HepG2 (cell line): Measurements from ENCODE around the gene SLC19A3. TPM values are rescaled to one million over a fixed set of nuclear protein-coding genes. Genes with fewer than 3 reads are reported as not detected.

Experiments used
- ATAC-seq: fragments of 200-7000 bp; cut with Tn5 transposase; 3 replicates; pipeline ENCODE4 v1.9.1; 2020; ENCODE audit warnings: mild to moderate bottlenecking, moderate library complexity
- BruUV-seq: library from RNA; stranded (reverse); fragments of 400-500 nt; replicated peaks from 2 replicates; lab custom pipeline; 2021; lab: Mats Ljungman, UMichigan
- CTCF ChIA-PET: fragments of 300-600 bp; formaldehyde crosslinking; extraction: SDS; loops from one replicate; lab custom pipeline; 2021; ENCODE audit warnings: low total read pairs, inconsistent platforms, low intra/inter-chr PET ratio; lab: Yijun Ruan, JAX
- POLR2A ChIA-PET: fragments of 350-600 bp; sonication (Branson Sonifier 250); formaldehyde crosslinking; loops from one replicate; lab custom pipeline; 2020; ENCODE audit warnings: antibody characterized with exemption, inconsistent platforms; lab: Yijun Ruan, JAX
- DNase-seq: peaks from one replicate; pipeline ENCODE4 v3.0.0-alpha.2; 2015; ENCODE audit warnings: low spot score
- FAIRE-seq: peaks from 3 replicates; lab custom pipeline; 2011; peaks lifted over from hg19 to GRCh38; lab: Jason Lieb, UNC
- H2AFZ ChIP-seq: one replicate; pipeline ENCODE4 v1.6.1; 2011; ENCODE audit warnings: low read length, inconsistent platforms
- H3K27ac ChIP-seq: fragments of 300-600 bp; 3 replicates; pipeline ENCODE4 v1.8.0; 2011; ENCODE audit warnings: mixed run types, mild to moderate bottlenecking, mixed read lengths, low read length, inconsistent platforms; ENCODE audit not compliant: insufficient read depth; ENCODE audit errors: extremely low read length
- H3K27me3 ChIP-seq, 2 experiments: fragments of 200-600 bp in 1 of 2; 2 replicates in 1 of 2; 3 replicates in 1 of 2; pipeline versions ENCODE4 v1.6.0 to v1.8.0; 2011; ENCODE audit warnings: low read length in 2 of 2, mild to moderate bottlenecking in 2 of 2, moderate library complexity in 2 of 2, inconsistent platforms in 1 of 2; ENCODE audit not compliant: insufficient read depth in 2 of 2, control insufficient read depth in 1 of 2
- H3K36me3 ChIP-seq, 2 experiments: fragments of 200-600 bp in 1 of 2; replicated peaks in 1 of 2; 2 replicates in 1 of 2; 3 replicates in 1 of 2; pipeline versions ENCODE4 v1.5.1 to v1.8.0; 2011; ENCODE audit warnings: low read length in 2 of 2, inconsistent platforms in 1 of 2; ENCODE audit not compliant: insufficient read depth in 2 of 2, control insufficient read depth in 1 of 2
- H3K4me1 ChIP-seq: 2 replicates; pipeline ENCODE4 v1.5.1; 2012; ENCODE audit warnings: low read length, inconsistent platforms; ENCODE audit not compliant: insufficient read depth
- H3K4me2 ChIP-seq: 2 replicates; pipeline ENCODE4 v1.6.0; 2011; ENCODE audit warnings: low read depth, low read length, inconsistent platforms
- H3K4me3 ChIP-seq, 3 experiments: fragments of 200-600 bp in 1 of 3; sonication (generic), shearing (Covaris generic) in 1 of 3; replicated peaks in 1 of 3; 2 replicates each; pipeline ENCODE4 v1.5.1; 2011 to 2016; ENCODE audit warnings: low read length in 3 of 3, inconsistent platforms in 2 of 3, low read depth in 2 of 3, mild to moderate bottlenecking in 2 of 3, control low read depth in 1 of 3, mixed read lengths in 1 of 3; ENCODE audit not compliant: insufficient read depth in 1 of 3
- H3K79me2 ChIP-seq: one replicate; pipeline ENCODE4 v1.6.1; 2011; ENCODE audit warnings: low read length, inconsistent platforms; ENCODE audit not compliant: insufficient read depth
- H3K9ac ChIP-seq: 2 replicates; pipeline ENCODE4 v1.6.0; 2011; ENCODE audit warnings: mild to moderate bottlenecking, low read depth, low read length, inconsistent platforms; ENCODE audit not compliant: insufficient read depth
- H3K9me3 ChIP-seq: 2 replicates; pipeline ENCODE4 v1.5.1; 2012; ENCODE audit warnings: mild to moderate bottlenecking, low read length
- H4K20me1 ChIP-seq: 2 replicates; pipeline ENCODE4 v1.6.0; 2011; ENCODE audit warnings: inconsistent platforms, mild to moderate bottlenecking, low read length, moderate library complexity; ENCODE audit not compliant: insufficient read depth
- CHD2 ChIP-seq: IDR thresholded peaks from 2 replicates; pipeline ENCODE4 v1.6.1; 2011; ENCODE audit warnings: low read depth, low read length, improper control_type of control experiment
- KLF15 ChIP-seq: sonication (generic); formaldehyde crosslinking; IDR thresholded peaks from 2 replicates; pipeline ENCODE4 v1.8.1; 2023; ENCODE audit warnings: borderline replicate concordance, mild to moderate bottlenecking, inconsistent platforms, missing genetic modification reagents, mixed read lengths
- MEIS1 ChIP-seq: sonication (generic); formaldehyde crosslinking; IDR thresholded peaks from 2 replicates; pipeline ENCODE4 v1.9.0; 2021; ENCODE audit warnings: mild to moderate bottlenecking, missing genetic modification reagents, moderate library complexity, borderline replicate concordance
- SAFB2 ChIP-seq: sonication (generic); formaldehyde crosslinking; IDR thresholded peaks from 2 replicates; pipeline ENCODE4 v1.5.1; 2020; ENCODE audit warnings: missing genetic modification reagents, low read depth, mild to moderate bottlenecking, borderline replicate concordance
- ZNF256 ChIP-seq: sonication (generic); formaldehyde crosslinking; conservative IDR thresholded peaks from 2 replicates; pipeline ENCODE4 v1.4.0; 2020; ENCODE audit warnings: missing genetic modification reagents
- WGBS: methylation state at CpG from one replicate; pipeline ENCODE4 v1.1.6; 2017; ENCODE audit warnings: low lambda C conversion rate; 5-methylcytosine and 5-hydroxymethylcytosine counted together
- in situ Hi-C: cut with HindIII; loops from 2 replicates; pipeline ENCODE4 v1.10.0; 2017; ENCODE audit warnings: low pct_unique_long_range_greater_than_20kb; ENCODE audit not compliant: extremely low pct_ligation_motif_present
- intact Hi-C: fragments of 100-400 bp; cut with micrococcal nuclease; formaldehyde crosslinking; loops from one replicate; pipeline ENCODE4 v1.10.0; 2022; ENCODE audit not compliant: unreplicated experiment
- polyA plus RNA-seq, 8 experiments: library from polyadenylated mRNA; depleted of rRNA in 3 of 8; stranded (reverse) in 7 of 8; unstranded in 1 of 8; fragments of >200 nt; fragmentation: Illumina TruSeq in 4 of 8; extraction: Trizol in 4 of 8; gene quantifications; 2 replicates each; pipeline versions ENCODE4 v1.2.1 to v1.2.3, GENCODE V29; 2011 to 2016; ENCODE audit warnings: low read depth in 4 of 8, missing spikeins in 1 of 8, mixed read lengths in 1 of 8; ENCODE audit not compliant: insufficient read depth in 1 of 8
- total RNA-seq, 5 experiments: library from RNA; depleted of rRNA; stranded (reverse); fragments of >200 nt; fragmentation: Illumina TruSeq; extraction: Trizol; gene quantifications; 2 replicates each; pipeline ENCODE4 v1.2.3, GENCODE V29; 2016; ENCODE audit warnings: low read depth in 1 of 5
- TF ChIP-seq, protein P1 (sequence below): sonication (generic); formaldehyde crosslinking; conservative IDR thresholded peaks from 2 replicates; pipeline ENCODE4 v1.8.0; 2022; ENCODE audit warnings: low read depth, missing genetic modification reagents
- TF ChIP-seq, protein P2 (sequence below): sonication (generic); formaldehyde crosslinking; IDR thresholded peaks from 2 replicates; pipeline ENCODE4 v1.4.0; 2020; ENCODE audit warnings: missing genetic modification reagents, borderline replicate concordance

SLC19A3 gene
- total and polyA plus RNA-seq, 2 of the 13 experiments (the other 11 are each of a cell fraction or from before 2014, with no cell fraction given), result 2.3 to 5.2 TPM

DNA sequence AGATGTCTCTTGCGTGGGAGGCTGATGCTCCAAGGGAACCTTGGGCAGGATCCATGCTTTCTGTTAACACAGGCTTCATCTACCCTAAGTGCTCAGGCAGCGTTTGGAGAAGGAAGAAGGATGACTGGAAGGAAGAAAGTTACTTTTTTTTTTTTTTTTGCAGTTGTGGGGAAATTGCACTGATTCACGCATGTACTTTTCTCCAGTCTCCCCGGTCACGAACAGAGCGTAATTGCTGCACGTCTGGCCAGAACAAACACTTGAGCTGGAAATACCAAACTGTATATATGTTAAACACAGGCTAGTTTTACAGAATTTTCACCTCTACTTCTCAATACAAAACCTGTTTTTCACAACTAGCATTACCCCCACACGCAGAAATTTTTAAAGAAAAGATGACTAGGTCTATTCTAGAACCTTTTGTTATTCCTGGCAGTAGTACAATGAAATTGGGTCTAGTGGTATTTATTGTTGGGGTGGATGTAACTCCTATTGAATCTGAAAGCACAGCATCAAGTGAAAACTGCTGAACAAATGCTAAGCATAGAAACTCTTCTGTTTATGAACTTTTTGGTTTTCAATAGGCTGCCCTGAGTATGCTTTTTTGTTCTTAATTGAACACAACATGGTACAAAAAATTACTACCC is 60.5 kb downstream of the SLC19A3 start:
- H2AFZ ChIP-seq, result no peak overlapping the region
- H3K36me3 ChIP-seq, result no peaks in the 10 kb centered on the region
- no peaks in the 10 kb centered on the region for H3K27me3 ChIP-seq
- in situ Hi-C loops (loop anchor here (10.0 kb wide), 2 partner anchors 227 to 253 kb away; no protein-coding TSS in a partner anchor), intact Hi-C loops (loop anchor here (10.0 kb wide), 1 partner anchor 533 kb away; no protein-coding TSS in a partner anchor)
- DNase-seq (no peak), FAIRE-seq (no peak), ATAC-seq (no peak)
- no peaks in the 10 kb centered on the region for H4K20me1 ChIP-seq
- H3K9ac ChIP-seq, result no peak overlapping the region
- 76% methylated on average over 8 of the region's 8 CpGs for WGBS
- no peaks in the 10 kb centered on the region for H3K9me3 ChIP-seq
- no peak overlapping the region for H3K4me3 ChIP-seq
- H3K27ac ChIP-seq, result no peak overlapping the region
- ChIA-PET CTCF (interaction anchor here (1.8 to 2.6 kb wide), 2 partner anchors 109 to 226 kb away, joined by 12 to 29 read pairs; no protein-coding TSS in a partner anchor), POLR2A (interaction anchor here (0.7 kb wide), 1 partner anchor 109 kb away, joined by 3 read pairs; no protein-coding TSS in a partner anchor)
- no peaks in the 10 kb centered on the region for H3K79me2 ChIP-seq
- peaks cover 60% of the 10 kb centered on the region for H3K4me1 ChIP-seq
- TF ChIP-seq SAFB2 (no peak), ZNF256 (CRISPR knock-in tag) (no peak), MEIS1 (CRISPR knock-in tag) (no peak), KLF15 (CRISPR knock-in tag) (no peak), CHD2 (no peak)
- TF ChIP-seq, protein P1, sequence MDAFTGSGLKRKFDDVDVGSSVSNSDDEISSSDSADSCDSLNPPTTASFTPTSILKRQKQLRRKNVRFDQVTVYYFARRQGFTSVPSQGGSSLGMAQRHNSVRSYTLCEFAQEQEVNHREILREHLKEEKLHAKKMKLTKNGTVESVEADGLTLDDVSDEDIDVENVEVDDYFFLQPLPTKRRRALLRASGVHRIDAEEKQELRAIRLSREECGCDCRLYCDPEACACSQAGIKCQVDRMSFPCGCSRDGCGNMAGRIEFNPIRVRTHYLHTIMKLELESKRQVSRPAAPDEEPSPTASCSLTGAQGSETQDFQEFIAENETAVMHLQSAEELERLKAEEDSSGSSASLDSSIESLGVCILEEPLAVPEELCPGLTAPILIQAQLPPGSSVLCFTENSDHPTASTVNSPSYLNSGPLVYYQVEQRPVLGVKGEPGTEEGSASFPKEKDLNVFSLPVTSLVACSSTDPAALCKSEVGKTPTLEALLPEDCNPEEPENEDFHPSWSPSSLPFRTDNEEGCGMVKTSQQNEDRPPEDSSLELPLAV (CRISPR knock-in tag), result no peak
- TF ChIP-seq, protein P2, sequence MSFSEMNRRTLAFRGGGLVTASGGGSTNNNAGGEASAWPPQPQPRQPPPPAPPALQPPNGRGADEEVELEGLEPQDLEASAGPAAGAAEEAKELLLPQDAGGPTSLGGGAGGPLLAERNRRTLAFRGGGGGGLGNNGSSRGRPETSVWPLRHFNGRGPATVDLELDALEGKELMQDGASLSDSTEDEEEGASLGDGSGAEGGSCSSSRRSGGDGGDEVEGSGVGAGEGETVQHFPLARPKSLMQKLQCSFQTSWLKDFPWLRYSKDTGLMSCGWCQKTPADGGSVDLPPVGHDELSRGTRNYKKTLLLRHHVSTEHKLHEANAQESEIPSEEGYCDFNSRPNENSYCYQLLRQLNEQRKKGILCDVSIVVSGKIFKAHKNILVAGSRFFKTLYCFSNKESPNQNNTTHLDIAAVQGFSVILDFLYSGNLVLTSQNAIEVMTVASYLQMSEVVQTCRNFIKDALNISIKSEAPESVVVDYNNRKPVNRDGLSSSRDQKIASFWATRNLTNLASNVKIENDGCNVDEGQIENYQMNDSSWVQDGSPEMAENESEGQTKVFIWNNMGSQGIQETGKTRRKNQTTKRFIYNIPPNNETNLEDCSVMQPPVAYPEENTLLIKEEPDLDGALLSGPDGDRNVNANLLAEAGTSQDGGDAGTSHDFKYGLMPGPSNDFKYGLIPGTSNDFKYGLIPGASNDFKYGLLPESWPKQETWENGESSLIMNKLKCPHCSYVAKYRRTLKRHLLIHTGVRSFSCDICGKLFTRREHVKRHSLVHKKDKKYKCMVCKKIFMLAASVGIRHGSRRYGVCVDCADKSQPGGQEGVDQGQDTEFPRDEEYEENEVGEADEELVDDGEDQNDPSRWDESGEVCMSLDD (CRISPR knock-in tag), result no peak
- no TSS peak for BruUV-seq
- H3K4me2 ChIP-seq, result no peak overlapping the region
